Measurements from ENCODE around the gene CDC6.
"Not testable (repeated sequence)": the region's sequence is repeated elsewhere in the genome, so short reads cannot be mapped to it uniquely, and the experiment has no call there.

The CDC6 gene

DNA sequence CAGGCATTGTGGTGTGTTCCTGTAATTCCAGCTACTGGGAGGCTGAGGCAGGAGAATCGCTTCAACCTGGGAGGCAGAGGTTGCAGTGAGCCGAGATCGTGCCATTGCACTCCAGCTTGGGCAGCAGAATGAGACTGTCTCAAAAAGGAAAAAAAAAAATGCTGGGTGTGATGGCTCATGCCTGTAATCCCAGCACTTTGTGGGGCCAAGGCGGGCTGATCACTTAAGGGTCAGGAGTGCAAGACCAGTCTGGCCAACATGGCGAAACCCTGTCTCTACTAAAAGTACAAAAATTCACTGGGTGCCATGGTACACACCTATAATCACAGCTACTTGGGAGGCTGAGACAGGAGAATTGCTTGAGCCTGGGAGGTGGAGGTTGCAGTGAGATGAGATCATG is 17.2 kb downstream of the CDC6 start:
- not testable (repeated sequence) for H3K9me3 ChIP-seq (ENCODE audit: control insufficient read depth, insufficient read depth, low read depth, low read length); H3K4me3 ChIP-seq (ENCODE audit: low read depth, low read length); H3K27ac ChIP-seq (ENCODE audit: extremely low read depth, low read depth, low read length)
- Histone ChIP-seq H3K36me3 (ENCODE audit: control insufficient read depth in 2 of 2, insufficient read depth in 1 of 2, low read length in 2 of 2) (peaks cover 35 to 50% of the 10 kb centered on the region in 2 experiments), H3K4me1 (ENCODE audit: control insufficient read depth, insufficient read depth, low read length) (peaks cover 31% of the 10 kb centered on the region)
- TF ChIP-seq ZBTB17 (tag by site-specific recombination; IDR thresholded peaks at IDR 0.05) (0 out of 2 replicates have a peak, but pooled peaks have one; percentile 23), GLIS1 (tag by site-specific recombination; IDR thresholded peaks at IDR 0.05) (peak; percentile 68)
- ChIA-PET CTCF (interaction anchor here (0.7 to 16.6 kb wide), 15 partner anchors 13 to 255 kb away, joined by 3 to 453 read pairs (median 4); partner anchors contain the start of genes GJD3 and TOP2A), POLR2A (interaction anchor here (0.6 to 3.3 kb wide), 7 partner anchors 9 to 113 kb away, joined by 3 to 16 read pairs (median 10); no protein-coding TSS in a partner anchor)

DNA sequence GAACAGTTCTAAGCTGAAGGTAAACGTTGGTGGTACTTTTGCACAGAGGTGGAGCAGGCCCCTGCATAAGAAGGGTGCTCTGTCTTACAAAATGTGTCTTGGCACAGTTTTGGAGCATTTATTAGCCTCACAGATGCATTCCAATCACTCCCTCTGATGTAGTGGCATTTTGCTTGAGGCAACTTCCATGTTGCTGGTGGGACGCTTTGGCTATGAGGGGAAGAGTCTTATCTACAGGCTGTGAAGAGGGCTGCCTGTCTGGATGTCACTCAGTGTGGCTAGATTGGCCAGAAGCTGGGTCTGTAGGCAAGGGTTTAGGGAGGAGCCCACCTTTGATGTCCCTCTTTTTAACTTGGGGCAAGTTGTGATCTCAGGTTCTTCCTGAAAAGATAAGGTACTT is 18.7 kb downstream of the CDC6 start:
- CTCF ChIA-PET = interaction anchor here (0.5 to 16.6 kb wide), 13 partner anchors 11 to 255 kb away, joined by 3 to 453 read pairs (median 6); partner anchors contain the start of genes GJD3 and WIPF2
- H3K4me1 ChIP-seq (ENCODE audit: control insufficient read depth, insufficient read depth, low read length) = peaks cover 31% of the 10 kb centered on the region
- H3K27ac ChIP-seq (ENCODE audit: extremely low read depth, low read depth, low read length) = peak overlapping the region; percentile 70

More for the DNA sequence above, 18.7 kb downstream of the CDC6 start:
- no peak for TF ChIP-seq ZNF514 (tag by site-specific recombination; IDR thresholded peaks at IDR 0.05)
- no peak for TF ChIP-seq HOXD13 (CRISPR knock-in tag; IDR thresholded peaks at IDR 0.05; ENCODE audit: borderline replicate concordance)
- no peak for TF ChIP-seq ZNF521 (tag by site-specific recombination; IDR thresholded peaks at IDR 0.05)
- TF ChIP-seq, protein P1, sequence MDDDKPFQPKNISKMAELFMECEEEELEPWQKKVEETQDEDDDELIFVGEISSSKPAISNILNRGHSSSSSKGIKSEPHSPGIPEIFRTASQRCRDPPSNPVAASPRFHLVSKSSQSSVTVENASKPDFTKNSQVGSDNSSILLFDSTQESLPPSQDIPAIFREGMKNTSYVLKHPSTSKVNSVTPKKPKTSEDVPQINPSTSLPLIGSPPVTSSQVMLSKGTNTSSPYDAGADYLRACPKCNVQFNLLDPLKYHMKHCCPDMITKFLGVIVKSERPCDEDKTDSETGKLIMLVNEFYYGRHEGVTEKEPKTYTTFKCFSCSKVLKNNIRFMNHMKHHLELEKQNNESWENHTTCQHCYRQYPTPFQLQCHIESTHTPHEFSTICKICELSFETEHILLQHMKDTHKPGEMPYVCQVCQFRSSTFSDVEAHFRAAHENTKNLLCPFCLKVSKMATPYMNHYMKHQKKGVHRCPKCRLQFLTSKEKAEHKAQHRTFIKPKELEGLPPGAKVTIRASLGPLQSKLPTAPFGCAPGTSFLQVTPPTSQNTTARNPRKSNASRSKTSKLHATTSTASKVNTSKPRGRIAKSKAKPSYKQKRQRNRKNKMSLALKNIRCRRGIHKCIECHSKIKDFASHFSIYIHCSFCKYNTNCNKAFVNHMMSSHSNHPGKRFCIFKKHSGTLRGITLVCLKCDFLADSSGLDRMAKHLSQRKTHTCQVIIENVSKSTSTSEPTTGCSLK (tag by site-specific recombination; IDR thresholded peaks at IDR 0.05) = no peak
- TF ChIP-seq WT1 (tag by site-specific recombination; IDR thresholded peaks at IDR 0.05) = no peak
- TF ChIP-seq, protein P2, sequence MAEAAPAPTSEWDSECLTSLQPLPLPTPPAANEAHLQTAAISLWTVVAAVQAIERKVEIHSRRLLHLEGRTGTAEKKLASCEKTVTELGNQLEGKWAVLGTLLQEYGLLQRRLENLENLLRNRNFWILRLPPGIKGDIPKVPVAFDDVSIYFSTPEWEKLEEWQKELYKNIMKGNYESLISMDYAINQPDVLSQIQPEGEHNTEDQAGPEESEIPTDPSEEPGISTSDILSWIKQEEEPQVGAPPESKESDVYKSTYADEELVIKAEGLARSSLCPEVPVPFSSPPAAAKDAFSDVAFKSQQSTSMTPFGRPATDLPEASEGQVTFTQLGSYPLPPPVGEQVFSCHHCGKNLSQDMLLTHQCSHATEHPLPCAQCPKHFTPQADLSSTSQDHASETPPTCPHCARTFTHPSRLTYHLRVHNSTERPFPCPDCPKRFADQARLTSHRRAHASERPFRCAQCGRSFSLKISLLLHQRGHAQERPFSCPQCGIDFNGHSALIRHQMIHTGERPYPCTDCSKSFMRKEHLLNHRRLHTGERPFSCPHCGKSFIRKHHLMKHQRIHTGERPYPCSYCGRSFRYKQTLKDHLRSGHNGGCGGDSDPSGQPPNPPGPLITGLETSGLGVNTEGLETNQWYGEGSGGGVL (tag by site-specific recombination; IDR thresholded peaks at IDR 0.05) = no peak
- TF ChIP-seq SCRT1 (tag by site-specific recombination; IDR thresholded peaks at IDR 0.05; ENCODE audit: borderline replicate concordance) = no peak
- TF ChIP-seq, protein P3, sequence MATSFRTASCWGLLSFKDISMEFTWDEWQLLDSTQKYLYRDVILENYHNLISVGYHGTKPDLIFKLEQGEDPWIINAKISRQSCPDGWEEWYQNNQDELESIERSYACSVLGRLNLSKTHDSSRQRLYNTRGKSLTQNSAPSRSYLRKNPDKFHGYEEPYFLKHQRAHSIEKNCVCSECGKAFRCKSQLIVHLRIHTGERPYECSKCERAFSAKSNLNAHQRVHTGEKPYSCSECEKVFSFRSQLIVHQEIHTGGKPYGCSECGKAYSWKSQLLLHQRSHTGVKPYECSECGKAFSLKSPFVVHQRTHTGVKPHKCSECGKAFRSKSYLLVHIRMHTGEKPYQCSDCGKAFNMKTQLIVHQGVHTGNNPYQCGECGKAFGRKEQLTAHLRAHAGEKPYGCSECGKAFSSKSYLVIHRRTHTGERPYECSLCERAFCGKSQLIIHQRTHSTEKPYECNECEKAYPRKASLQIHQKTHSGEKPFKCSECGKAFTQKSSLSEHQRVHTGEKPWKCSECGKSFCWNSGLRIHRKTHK (tag by site-specific recombination; IDR thresholded peaks at IDR 0.05) = no peak
- TF ChIP-seq, protein P4, sequence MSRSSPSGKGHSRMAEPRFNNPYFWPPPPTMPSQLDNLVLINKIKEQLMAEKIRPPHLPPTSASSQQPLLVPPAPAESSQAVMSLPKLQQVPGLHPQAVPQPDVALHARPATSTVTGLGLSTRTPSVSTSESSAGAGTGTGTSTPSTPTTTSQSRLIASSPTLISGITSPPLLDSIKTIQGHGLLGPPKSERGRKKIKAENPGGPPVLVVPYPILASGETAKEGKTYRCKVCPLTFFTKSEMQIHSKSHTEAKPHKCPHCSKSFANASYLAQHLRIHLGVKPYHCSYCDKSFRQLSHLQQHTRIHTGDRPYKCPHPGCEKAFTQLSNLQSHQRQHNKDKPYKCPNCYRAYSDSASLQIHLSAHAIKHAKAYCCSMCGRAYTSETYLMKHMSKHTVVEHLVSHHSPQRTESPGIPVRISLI (tag by site-specific recombination; IDR thresholded peaks at IDR 0.05) = no peak
- no peak for TF ChIP-seq EGR2 (tag by site-specific recombination; IDR thresholded peaks at IDR 0.05; ENCODE audit: low read depth)
- TF ChIP-seq ZNF404 (tag by site-specific recombination; IDR thresholded peaks at IDR 0.05) = no peak
- TF ChIP-seq ZNF211 (tag by site-specific recombination; IDR thresholded peaks at IDR 0.05; ENCODE audit: low read depth) = no peak
- no peak for TF ChIP-seq HOXA7 (CRISPR knock-in tag; IDR thresholded peaks at IDR 0.05; ENCODE audit: borderline replicate concordance)
- no peak for TF ChIP-seq ZNF792 (tag by site-specific recombination; IDR thresholded peaks at IDR 0.05)
- TF ChIP-seq ZNF133 (tag by site-specific recombination; IDR thresholded peaks at IDR 0.05) = no peak
- no peak for TF ChIP-seq GLI2 (tag by site-specific recombination; IDR thresholded peaks at IDR 0.05; ENCODE audit: borderline replicate concordance, low read depth)
- TF ChIP-seq ZNF302 (tag by site-specific recombination; IDR thresholded peaks at IDR 0.05; ENCODE audit: low read depth) = no peak
- TF ChIP-seq ZNF324 (tag by site-specific recombination; IDR thresholded peaks at IDR 0.05) = no peak
- no peak for TF ChIP-seq SCRT2 (tag by site-specific recombination; IDR thresholded peaks at IDR 0.05)
- POLR2A ChIA-PET = interaction anchor here (1.3 to 3.3 kb wide), 7 partner anchors 10 to 112 kb away, joined by 6 to 43 read pairs (median 11); partner anchors contain the start of genes CDC6 and TOP2A
- peaks cover 20 to 35% of the 10 kb centered on the region in 2 experiments for H3K36me3 ChIP-seq (ENCODE audit: control insufficient read depth in 2 of 2, insufficient read depth in 1 of 2, low read length in 2 of 2)
- H3K9me3 ChIP-seq (ENCODE audit: control insufficient read depth, insufficient read depth, low read depth, low read length) = no peaks in the 10 kb centered on the region
- H3K4me3 ChIP-seq (ENCODE audit: low read depth, low read length) = no peak overlapping the region

Measured in HEK293 (cell line).